BE2C (cell line): ENCODE results near the gene MYO1C.

ENCODE experiments used
- DNase-seq: peaks from one replicate; pipeline ENCODE4 v3.0.0-alpha.2; 2020
- H3K27me3 ChIP-seq: fragments of 250-450 bp; sonication (Bioruptor Pico); 2 replicates; pipeline ENCODE4 v1.5.1; 2020; ENCODE audit warnings: mild to moderate bottlenecking
- H3K36me3 ChIP-seq: fragments of 250-450 bp; sonication (Bioruptor Pico); 2 replicates; pipeline ENCODE4 v1.5.1; 2020; ENCODE audit warnings: mild to moderate bottlenecking
- H3K4me1 ChIP-seq: fragments of 250-450 bp; sonication (Bioruptor Pico); 2 replicates; pipeline ENCODE4 v1.5.1; 2020
- H3K4me3 ChIP-seq: 2 replicates; pipeline ENCODE4 v1.5.1; 2011; ENCODE audit warnings: low read depth, low read length
- H3K9me3 ChIP-seq: fragments of 250-450 bp; sonication (Bioruptor Pico); 2 replicates; pipeline ENCODE4 v1.5.1; 2020
- TF ChIP-seq, protein P1 (sequence below): IDR thresholded peaks from 2 replicates; pipeline ENCODE4 v1.5.1; 2012; ENCODE audit warnings: mild to moderate bottlenecking, low read depth, low read length

MYO1C gene

DNA sequence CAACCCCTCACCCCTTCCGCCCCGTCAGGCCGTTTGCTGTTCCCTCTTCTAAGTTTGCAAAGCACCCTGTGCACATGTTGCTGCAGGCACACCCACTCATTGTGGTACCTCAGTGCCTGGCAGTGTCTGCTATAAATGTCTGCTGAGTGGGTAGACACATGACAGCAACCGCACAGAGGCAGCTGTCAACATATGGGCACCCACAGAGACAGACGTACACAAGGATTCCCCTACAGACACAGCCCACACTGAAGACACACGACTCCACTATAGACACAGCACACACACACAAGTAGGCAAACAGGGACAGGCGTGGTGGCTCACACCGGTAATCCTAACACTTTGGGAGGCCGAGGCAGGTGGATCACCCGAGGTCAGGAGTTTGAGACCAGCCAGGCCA lies 18.6 kb downstream of the MYO1C start:
- H3K4me3 ChIP-seq, result no peak overlapping the region

DNA sequence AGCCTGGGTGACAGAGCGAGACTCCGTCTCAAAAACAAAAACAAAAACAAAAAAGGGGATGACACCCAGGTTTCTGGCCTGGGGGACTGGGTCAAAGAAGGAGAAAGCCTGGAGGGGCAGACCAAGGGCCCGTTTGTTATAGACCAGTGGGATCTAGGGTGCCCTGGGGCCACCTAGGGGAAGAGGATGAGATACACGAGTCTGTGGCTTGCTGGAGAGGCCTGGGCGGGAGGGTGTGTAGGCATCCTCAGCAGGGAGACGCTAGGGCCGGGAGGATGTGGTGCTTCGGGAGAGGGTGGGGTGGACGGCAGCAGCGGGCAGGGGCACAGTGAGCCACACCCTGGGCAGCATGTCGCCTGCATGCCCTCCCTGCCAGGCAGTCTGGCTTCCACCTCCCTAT lies 19.3 kb downstream of the MYO1C start:
- H3K27me3 ChIP-seq, result no peaks in the 10 kb centered on the region
- H3K4me1 ChIP-seq, result no peaks in the 10 kb centered on the region
- H3K36me3 ChIP-seq, result no peaks in the 10 kb centered on the region
- no peak overlapping the region for H3K4me3 ChIP-seq
- DNase-seq, result no peak
- H3K9me3 ChIP-seq, result no peaks in the 10 kb centered on the region
- TF ChIP-seq, protein P1, sequence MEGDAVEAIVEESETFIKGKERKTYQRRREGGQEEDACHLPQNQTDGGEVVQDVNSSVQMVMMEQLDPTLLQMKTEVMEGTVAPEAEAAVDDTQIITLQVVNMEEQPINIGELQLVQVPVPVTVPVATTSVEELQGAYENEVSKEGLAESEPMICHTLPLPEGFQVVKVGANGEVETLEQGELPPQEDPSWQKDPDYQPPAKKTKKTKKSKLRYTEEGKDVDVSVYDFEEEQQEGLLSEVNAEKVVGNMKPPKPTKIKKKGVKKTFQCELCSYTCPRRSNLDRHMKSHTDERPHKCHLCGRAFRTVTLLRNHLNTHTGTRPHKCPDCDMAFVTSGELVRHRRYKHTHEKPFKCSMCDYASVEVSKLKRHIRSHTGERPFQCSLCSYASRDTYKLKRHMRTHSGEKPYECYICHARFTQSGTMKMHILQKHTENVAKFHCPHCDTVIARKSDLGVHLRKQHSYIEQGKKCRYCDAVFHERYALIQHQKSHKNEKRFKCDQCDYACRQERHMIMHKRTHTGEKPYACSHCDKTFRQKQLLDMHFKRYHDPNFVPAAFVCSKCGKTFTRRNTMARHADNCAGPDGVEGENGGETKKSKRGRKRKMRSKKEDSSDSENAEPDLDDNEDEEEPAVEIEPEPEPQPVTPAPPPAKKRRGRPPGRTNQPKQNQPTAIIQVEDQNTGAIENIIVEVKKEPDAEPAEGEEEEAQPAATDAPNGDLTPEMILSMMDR, result no peak

More for the DNA sequence above, 18.6 kb downstream of the MYO1C start:
- no peaks in the 10 kb centered on the region for H3K36me3 ChIP-seq
- TF ChIP-seq, protein P1, result no peak
- no peaks in the 10 kb centered on the region for H3K27me3 ChIP-seq
- H3K9me3 ChIP-seq, result no peaks in the 10 kb centered on the region
- DNase-seq, result no peak
- H3K4me1 ChIP-seq, result no peaks in the 10 kb centered on the region

DNA sequence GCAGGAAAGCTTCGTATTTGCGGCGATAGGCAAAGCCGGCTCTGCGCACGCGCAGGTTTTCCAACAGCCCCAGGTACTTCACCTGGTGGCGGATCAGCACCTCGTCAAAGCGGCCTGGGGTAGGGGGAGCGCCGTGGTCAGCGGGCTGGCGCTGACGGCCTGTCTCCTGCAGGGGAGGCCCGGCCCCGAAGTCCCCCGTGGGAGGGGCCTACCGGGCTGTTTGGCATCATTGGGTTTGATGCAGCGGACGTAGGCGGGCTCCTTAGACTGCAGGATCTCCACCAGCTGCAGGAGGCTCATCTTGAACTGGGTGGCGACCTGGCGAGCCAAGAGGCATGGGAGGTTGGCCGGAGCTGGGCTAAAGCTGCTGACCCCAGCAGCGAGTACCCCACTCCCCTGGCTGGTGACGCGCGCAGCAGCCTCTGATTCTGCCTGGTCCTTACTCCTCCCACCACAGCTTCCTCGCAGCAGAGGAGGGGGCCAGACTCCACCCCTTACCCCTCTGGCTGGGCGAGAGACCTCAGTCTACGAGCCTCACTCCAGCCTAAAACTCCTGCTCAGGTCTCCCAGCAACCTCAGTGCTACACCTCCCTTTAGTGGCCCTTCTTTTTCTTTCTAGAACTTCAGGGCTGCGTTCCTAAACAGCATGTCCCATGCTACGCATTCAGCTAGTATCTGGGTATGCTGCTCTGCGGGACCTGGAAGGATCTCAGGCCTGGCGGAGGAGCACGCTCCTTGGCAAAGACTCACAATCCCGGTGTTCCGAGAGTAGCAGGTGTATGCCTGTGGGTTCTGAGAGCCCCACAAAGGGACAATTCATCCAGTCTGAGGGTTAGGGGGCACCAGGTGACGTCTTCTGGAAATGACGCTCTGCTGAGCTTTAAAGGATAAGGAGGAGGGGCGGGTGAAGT lies 20.3 kb downstream of the MYO1C start:
- no peak for DNase-seq
- TF ChIP-seq, protein P1, result no peak
- Histone ChIP-seq H3K36me3 (no peaks in the 10 kb centered on the region), H3K4me1 (no peaks in the 10 kb centered on the region), H3K4me3 (no peak overlapping the region), H3K27me3 (no peaks in the 10 kb centered on the region), H3K9me3 (no peaks in the 10 kb centered on the region)

DNA sequence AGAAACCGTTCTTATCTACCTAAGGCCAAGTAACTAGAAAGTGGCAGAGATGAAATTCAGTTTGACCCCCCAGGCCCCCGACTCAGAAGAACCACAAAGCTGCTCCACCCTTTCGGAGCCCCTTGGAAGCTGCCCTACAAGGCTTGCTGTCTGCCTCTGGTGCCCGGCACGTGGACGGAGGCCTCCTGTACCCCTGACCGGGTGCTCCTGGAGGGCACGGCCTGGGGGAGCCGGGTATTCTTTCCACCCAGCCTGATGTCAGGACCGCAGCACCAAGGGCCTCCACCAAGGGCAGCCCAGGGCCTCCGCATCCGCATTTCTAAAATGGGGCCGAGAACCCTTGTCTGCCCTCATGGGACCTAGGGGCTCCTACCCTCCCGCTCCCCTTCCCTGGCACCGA lies 21.0 kb downstream of the MYO1C start:
- Histone ChIP-seq H3K27me3 (no peaks in the 10 kb centered on the region), H3K4me3 (no peak overlapping the region), H3K4me1 (no peaks in the 10 kb centered on the region), H3K36me3 (no peaks in the 10 kb centered on the region), H3K9me3 (no peaks in the 10 kb centered on the region)
- TF ChIP-seq, protein P1, result no peak
- no peak for DNase-seq

DNA sequence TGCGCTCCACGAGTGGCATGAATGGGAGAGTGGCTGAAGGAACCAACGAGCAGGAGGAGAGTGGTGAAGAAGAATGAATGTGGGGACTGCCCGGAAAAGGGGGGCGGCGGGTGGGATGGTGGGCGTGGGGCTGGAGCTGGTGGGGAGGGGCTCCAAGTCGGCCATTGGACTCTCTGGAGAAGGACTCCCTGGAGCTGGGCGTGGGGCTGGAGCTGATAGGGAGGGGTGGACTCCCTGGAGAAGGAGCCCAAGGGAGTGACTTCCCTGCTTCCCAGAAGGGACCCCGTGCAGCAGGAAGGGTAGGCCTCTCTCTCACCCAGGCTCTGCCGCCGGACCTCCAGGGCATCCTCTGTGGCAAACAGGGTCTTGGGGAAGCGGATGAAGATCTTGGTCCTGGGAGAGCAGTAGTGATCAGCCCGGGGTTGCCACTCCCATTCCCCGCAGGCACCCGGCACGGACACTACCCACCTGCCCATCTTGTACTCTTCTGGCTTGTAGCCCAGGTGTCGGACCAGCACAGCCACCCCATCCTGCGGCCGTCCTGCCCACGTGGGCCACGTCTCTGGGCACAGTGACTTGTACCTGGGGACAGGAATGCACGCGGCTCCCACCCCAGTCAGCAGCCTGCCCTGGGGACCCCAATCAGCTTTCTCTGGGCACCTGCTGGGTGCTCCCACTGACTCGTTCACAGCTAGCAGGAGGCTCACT lies 21.6 kb downstream of the MYO1C start:
- TF ChIP-seq, protein P1, result no peak
- Histone ChIP-seq H3K36me3 (no peaks in the 10 kb centered on the region), H3K9me3 (no peaks in the 10 kb centered on the region), H3K4me1 (no peaks in the 10 kb centered on the region), H3K4me3 (no peak overlapping the region), H3K27me3 (no peaks in the 10 kb centered on the region)
- no peak for DNase-seq
